Panc1 (cell line): ENCODE results near the gene PRODH.

Experiments used
- SIN3A ChIP-seq: IDR thresholded peaks from 2 replicates; pipeline ENCODE4 v1.6.1; 2012; ENCODE audit warnings: low read depth, mild to moderate bottlenecking, low read length, moderate library complexity, borderline replicate concordance; ENCODE audit not compliant: insufficient read depth
- TCF7L2 ChIP-seq: IDR thresholded peaks from 2 replicates; pipeline ENCODE4 v1.6.1; 2011; ENCODE audit warnings: mild to moderate bottlenecking, low read depth, low read length, inconsistent platforms
- TF ChIP-seq, protein P1 (sequence below): fragments of 450-650 bp; IDR thresholded peaks from 2 replicates; pipeline ENCODE4 v1.5.1; 2017; ENCODE audit warnings: mild to moderate bottlenecking

DNA sequence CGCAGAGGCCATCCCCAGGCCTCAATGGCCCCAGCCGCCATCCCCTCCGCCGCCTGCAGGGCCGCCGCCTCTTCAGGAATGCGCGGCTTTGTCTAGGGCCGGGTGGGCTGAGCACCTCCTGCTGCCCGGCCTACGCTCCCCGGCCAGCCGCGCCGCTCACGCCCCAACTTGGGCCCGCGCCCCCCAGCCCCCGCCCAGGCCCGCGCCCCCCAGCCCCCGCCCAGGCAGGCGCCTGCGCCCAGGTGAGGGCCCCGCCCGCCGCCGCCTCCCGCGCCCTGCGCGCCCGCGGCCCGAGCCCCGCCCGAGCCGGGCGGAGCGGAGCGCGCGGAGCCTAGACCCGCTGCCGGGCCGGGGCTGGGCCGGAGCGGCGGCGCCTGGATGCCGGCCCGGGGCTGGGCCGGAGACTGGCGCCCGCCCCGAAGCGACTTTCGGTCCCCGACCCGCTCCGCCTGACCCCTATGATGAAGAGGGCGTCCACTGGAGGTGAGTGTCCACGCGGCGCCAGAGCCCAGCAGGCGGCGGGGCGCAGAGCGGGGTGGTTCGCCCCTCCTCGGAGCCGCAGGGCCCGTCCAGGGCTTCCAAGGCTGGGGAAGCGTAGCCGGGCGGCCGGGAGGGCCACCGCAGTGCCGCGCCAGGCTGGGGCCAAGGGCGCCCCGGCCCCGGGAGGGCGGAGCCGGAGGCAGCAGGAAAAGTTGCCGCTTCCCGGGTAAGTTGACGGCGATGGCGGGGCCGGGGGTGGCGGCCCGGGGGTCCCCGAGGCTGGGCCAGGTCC lies 34.3 kb upstream of the PRODH start:
- TF ChIP-seq, protein P1, sequence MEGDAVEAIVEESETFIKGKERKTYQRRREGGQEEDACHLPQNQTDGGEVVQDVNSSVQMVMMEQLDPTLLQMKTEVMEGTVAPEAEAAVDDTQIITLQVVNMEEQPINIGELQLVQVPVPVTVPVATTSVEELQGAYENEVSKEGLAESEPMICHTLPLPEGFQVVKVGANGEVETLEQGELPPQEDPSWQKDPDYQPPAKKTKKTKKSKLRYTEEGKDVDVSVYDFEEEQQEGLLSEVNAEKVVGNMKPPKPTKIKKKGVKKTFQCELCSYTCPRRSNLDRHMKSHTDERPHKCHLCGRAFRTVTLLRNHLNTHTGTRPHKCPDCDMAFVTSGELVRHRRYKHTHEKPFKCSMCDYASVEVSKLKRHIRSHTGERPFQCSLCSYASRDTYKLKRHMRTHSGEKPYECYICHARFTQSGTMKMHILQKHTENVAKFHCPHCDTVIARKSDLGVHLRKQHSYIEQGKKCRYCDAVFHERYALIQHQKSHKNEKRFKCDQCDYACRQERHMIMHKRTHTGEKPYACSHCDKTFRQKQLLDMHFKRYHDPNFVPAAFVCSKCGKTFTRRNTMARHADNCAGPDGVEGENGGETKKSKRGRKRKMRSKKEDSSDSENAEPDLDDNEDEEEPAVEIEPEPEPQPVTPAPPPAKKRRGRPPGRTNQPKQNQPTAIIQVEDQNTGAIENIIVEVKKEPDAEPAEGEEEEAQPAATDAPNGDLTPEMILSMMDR, result no peak
- TF ChIP-seq SIN3A, result no peak
- no peak for TF ChIP-seq TCF7L2
